Right cardiac atrium (tissue), 5 donors: Measurements from ENCODE around the gene SFXN5. TPM values are rescaled to one million over a fixed set of nuclear protein-coding genes. Genes with fewer than 3 reads are reported as not detected.

ENCODE experiments used
- ATAC-seq, 2 donors: fragments of 200-7000 bp; cut with Tn5 transposase; one replicate each; pipeline versions ENCODE4 v1.8.0 to v1.9.1; 2020; ENCODE audit warnings: moderate library complexity in 2 of 2, mild to moderate bottlenecking in 1 of 2
- DNase-seq, 3 donors: peaks; one replicate each; pipeline ENCODE4 v3.0.0-alpha.2; 2020
- H3K27ac ChIP-seq: one replicate; pipeline ENCODE4 v1.5.1; 2013; ENCODE audit warnings: mild to moderate bottlenecking, low read length, control low read depth, moderate library complexity
- H3K27me3 ChIP-seq: one replicate; pipeline ENCODE4 v1.6.1; 2013; ENCODE audit not compliant: control insufficient read depth, insufficient read depth
- H3K4me1 ChIP-seq: one replicate; pipeline ENCODE4 v1.6.1; 2013; ENCODE audit warnings: low read length; ENCODE audit not compliant: control insufficient read depth, insufficient read depth
- H3K4me3 ChIP-seq: one replicate; pipeline ENCODE4 v1.5.1; 2013; ENCODE audit warnings: low read length, control low read depth
- H3K9me3 ChIP-seq: one replicate; pipeline ENCODE4 v1.6.1; 2013; ENCODE audit warnings: low read length; ENCODE audit not compliant: control insufficient read depth
- WGBS: extraction: QIAGEN DNeasy Blood & Tissue Kit; methylation state at CpG from one replicate; pipeline ENCODE4 v1.1.7; 2013; 5-methylcytosine and 5-hydroxymethylcytosine counted together
- intact Hi-C, 4 donors: fragments of 100-400 bp; cut with DNase I; formaldehyde crosslinking; loops; one replicate each; pipeline versions ENCODE4 v1.11.0 to v1.14.0; 2022 to 2023
- polyA plus RNA-seq: library from polyadenylated mRNA; stranded (reverse); fragments of 200-250 nt; gene quantifications from one replicate; pipeline ENCODE4 v1.2.3, GENCODE V29; 2013
- total RNA-seq, 4 donors: library from RNA; stranded (reverse); fragmentation: NEBNext Ultra II Directional; extraction: Animal tissue kit (Norgen Biotek cat#: 25700); gene quantifications; one replicate each; pipeline ENCODE4 v1.2.1, GENCODE V29; 2021
- donor health status: healthy with polysubstance abuse.
- donor health status: DM: no; HTN: yes; CAD: no.
- donor health status: DM: no; HTN: no; CAD: no.
- donor health status: DM: no; HTN: yes; CAD: no; lungs with severe emphysema.
- donor health status: DM: yes; HTN: yes; CAD: no.

The SFXN5 gene
- total and polyA plus RNA-seq, 5 donors, result 7.6 to 12.1 (median 10.6) TPM

DNA sequence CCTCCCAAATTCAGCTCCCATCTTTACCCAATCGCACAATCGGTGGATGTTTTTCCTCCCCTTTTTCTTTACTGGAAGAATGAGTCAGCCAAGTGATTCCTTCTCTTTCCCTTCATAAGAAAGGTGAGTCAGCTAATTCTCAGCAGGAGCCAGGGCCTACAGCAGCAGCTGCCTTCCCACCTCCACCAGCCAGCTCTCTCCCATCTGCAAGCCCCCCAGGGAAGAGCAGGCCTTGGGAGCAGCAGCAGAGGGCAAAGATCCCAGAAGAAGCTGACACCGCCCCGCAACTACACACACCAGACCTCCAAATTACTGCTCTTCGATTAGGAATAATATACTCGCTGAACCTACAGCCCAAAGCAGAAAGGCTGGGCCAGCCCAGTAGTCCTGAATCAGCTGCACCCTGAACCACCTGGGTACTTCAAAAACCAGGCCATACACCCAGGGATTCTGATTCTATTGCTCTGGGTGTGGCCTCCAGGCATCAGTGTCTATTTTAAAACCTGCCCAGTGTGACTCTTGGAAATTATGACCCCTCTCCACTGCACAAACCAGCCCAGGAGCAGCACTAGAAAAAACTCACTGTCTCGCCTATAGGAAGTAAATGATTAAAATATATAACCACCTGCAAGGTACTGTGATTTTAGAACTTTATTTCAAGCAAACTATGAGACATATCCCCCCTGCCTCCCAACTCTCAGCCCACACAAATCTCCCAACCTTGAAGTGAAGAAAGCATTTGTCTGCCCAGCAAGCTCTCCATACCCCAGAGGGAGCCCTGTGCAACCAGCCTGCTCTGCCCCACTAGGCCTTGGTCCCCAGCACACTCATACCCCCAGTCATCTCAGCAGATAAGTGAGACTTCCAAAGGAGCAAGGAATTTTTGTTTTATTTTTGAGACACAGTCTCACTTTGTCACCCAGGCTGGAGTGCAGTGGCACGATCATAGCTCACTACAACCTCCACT lies 7.3 kb downstream of the SFXN5 start:
- intact Hi-C loops, result no loop called here
- H3K4me3 ChIP-seq, result no peak overlapping the region
- H3K27ac ChIP-seq, result peak overlapping the region; percentile 67
- H3K4me1 ChIP-seq, result peaks cover 6% of the 10 kb centered on the region
- no peaks in the 10 kb centered on the region for H3K27me3 ChIP-seq
- ATAC-seq (peak in 1 of 2 donors; percentile 51), DNase-seq (no peak)
- no peaks in the 10 kb centered on the region for H3K9me3 ChIP-seq
- 87% methylated on average over 8 of the region's 8 CpGs for WGBS

DNA sequence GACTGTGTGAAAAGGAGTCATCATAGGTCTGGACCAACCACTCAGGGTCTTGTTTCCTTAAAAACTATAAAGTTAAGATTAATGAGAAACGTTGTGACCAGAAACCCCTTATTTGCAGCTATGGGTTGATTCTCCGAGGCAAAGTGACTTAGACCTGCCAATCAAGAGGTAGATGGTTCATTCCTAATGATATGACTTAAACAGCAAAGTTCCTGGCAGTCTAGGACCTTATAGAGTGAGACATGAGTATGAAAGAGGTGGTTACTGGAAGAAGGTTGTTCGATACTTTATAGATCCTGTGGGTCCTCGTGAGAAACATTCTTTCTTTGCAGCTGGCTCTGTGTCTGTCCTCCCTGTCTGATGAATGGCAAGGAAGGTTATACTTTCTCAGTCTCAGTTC lies 8.0 kb downstream of the SFXN5 start:
- intact Hi-C loops, result no loop called here
- WGBS, result 78% methylated on average over 4 of the region's 4 CpGs
- H3K9me3 ChIP-seq, result no peaks in the 10 kb centered on the region
- no peaks in the 10 kb centered on the region for H3K27me3 ChIP-seq
- peaks cover 3% of the 10 kb centered on the region for H3K4me1 ChIP-seq
- DNase-seq (no peak), ATAC-seq (no peak)
- H3K4me3 ChIP-seq, result no peak overlapping the region
- no peak overlapping the region for H3K27ac ChIP-seq

- intact Hi-C loops, result no loop called here
- H3K9me3 ChIP-seq, result no peaks in the 10 kb centered on the region
- peaks cover 3% of the 10 kb centered on the region for H3K4me1 ChIP-seq
- no peak overlapping the region for H3K27ac ChIP-seq
- no peak overlapping the region for H3K4me3 ChIP-seq
- ATAC-seq, result no peak
- 87% methylated on average over 6 of the region's 6 CpGs for WGBS
- H3K27me3 ChIP-seq, result no peaks in the 10 kb centered on the region
- DNase-seq, result no peak
Measured at GRCh38 chr2:73059106-73059505, 12.4 kb downstream of the SFXN5 start.

GRCh38 chr2:73054980-73055379 lies 16.5 kb downstream of the SFXN5 start:
- ATAC-seq (no peak), DNase-seq (no peak)
- Histone ChIP-seq H3K4me3 (no peak overlapping the region), H3K27me3 (no peaks in the 10 kb centered on the region), H3K4me1 (no peaks in the 10 kb centered on the region), H3K9me3 (no peaks in the 10 kb centered on the region), H3K27ac (no peak overlapping the region)
- intact Hi-C loops, result no loop called here
- 83% methylated on average over 5 of the region's 5 CpGs for WGBS

GRCh38 chr2:73053316-73054114 lies 18.0 kb downstream of the SFXN5 start:
- Histone ChIP-seq H3K27me3 (no peaks in the 10 kb centered on the region), H3K9me3 (no peaks in the 10 kb centered on the region), H3K4me3 (no peak overlapping the region), H3K27ac (no peak overlapping the region), H3K4me1 (no peaks in the 10 kb centered on the region)
- 62% methylated on average over 6 of the region's 6 CpGs for WGBS
- ATAC-seq (peak in 1 of 2 donors; percentile 23), DNase-seq (no peak)
- intact Hi-C loops, result no loop called here

DNA sequence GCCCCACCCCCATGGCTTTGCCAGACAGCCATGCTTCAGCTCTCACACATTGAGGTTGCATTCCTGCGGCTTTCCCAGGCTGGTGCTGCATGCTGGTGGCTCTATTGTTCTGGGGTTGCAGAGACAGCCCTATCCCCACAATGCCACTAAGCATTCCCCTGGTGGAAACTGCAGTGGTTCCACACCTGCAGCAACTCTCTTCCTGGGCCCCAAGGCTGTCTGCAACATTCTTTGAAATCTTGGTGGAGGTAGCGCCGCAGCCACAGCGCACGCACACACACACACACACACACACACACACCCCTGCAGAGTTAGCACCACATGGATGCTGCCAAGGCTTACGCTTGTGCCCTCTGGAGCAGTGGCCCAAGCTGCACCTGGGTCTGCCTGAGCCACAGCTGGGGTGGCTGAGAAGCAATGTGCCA lies 21.4 kb downstream of the SFXN5 start:
- WGBS, result 88% methylated on average over 6 of the region's 6 CpGs
- Histone ChIP-seq H3K27me3 (no peaks in the 10 kb centered on the region), H3K4me1 (no peaks in the 10 kb centered on the region), H3K27ac (no peak overlapping the region), H3K4me3 (no peak overlapping the region), H3K9me3 (no peaks in the 10 kb centered on the region)
- intact Hi-C loops, result no loop called here
- no peak for DNase-seq
- no peak for ATAC-seq

GRCh38 chr2:73043929-73044832 lies 27.3 kb downstream of the SFXN5 start:
- no peaks in the 10 kb centered on the region for H3K9me3 ChIP-seq
- DNase-seq (no peak), ATAC-seq (no peak)
- no peaks in the 10 kb centered on the region for H3K27me3 ChIP-seq
- intact Hi-C loops, result no loop called here
- no peaks in the 10 kb centered on the region for H3K4me1 ChIP-seq
- no peak overlapping the region for H3K4me3 ChIP-seq
- no peak overlapping the region for H3K27ac ChIP-seq
- WGBS, result 76% methylated on average over 12 of the region's 12 CpGs

DNA sequence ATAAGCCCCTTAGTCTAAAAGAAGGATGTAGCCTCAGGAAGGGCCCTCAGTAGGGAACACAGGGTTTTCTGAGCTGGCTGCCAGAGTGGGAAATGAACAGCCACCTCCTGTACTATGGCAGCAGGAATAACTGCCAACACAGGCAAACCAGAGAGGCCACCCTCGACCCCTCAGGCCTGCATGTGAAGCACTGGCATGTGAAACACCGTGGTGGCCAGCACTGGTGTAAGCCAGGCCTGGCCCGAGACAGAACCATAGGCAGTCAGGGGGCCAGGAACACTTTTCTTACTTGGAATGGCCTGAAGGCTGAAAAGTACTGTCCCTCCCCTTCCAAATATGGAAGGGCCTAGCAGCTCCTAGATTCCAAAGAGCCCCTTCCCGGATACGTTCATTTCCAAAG lies 28.2 kb downstream of the SFXN5 start:
- Histone ChIP-seq H3K4me3 (no peak overlapping the region), H3K4me1 (no peaks in the 10 kb centered on the region), H3K27ac (no peak overlapping the region), H3K9me3 (no peaks in the 10 kb centered on the region), H3K27me3 (no peaks in the 10 kb centered on the region)
- intact Hi-C loops, result no loop called here
- 63% methylated on average over 5 of the region's 5 CpGs for WGBS
- DNase-seq (no peak), ATAC-seq (no peak)

- H3K27ac ChIP-seq, result no peak overlapping the region
- intact Hi-C loops, result no loop called here
- no peaks in the 10 kb centered on the region for H3K4me1 ChIP-seq
- ATAC-seq (no peak), DNase-seq (no peak)
- WGBS, result 92% methylated on average over 6 of the region's 6 CpGs
- no peak overlapping the region for H3K4me3 ChIP-seq
- H3K9me3 ChIP-seq, result no peaks in the 10 kb centered on the region
- H3K27me3 ChIP-seq, result no peaks in the 10 kb centered on the region
Measured at GRCh38 chr2:73037947-73038585, 33.4 kb downstream of the SFXN5 start.

DNA sequence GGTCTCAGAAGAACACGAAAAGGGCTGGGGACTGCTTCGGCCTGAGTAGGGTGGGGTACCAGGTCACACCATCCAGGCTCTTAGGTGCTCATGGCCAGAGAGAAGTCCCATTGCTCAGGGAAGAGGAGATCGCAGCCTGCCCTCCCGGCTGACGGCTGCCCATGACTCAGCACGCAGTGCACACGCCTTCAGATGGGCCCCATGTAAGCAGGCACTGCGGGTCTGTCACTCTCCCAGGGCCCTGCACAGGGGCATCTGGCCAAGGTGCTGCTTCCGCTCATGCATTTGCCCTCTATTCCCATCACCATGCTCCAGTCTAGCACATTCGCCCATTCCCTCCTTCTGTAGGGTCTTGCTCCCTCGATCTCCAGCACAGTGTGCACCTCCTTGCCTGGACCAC lies 34.7 kb downstream of the SFXN5 start:
- Histone ChIP-seq H3K27me3 (no peaks in the 10 kb centered on the region), H3K9me3 (no peaks in the 10 kb centered on the region), H3K27ac (no peak overlapping the region), H3K4me3 (no peak overlapping the region), H3K4me1 (no peaks in the 10 kb centered on the region)
- intact Hi-C loops, result no loop called here
- WGBS, result 92% methylated on average over 11 of the region's 11 CpGs
- ATAC-seq (no peak), DNase-seq (no peak)
